22Rv1 (cell line): ENCODE results near the gene ZNF787.

Experiments
- CTCF ChIP-seq: fragments of 450-650 bp; IDR thresholded peaks from 2 replicates; pipeline ENCODE4 v1.5.1; 2017; ENCODE audit warnings: mild to moderate bottlenecking
- ZFX ChIP-seq: fragments of 450-650 bp; IDR thresholded peaks from 2 replicates; pipeline ENCODE4 v1.6.1; 2017; ENCODE audit warnings: antibody characterized with exemption, borderline replicate concordance

DNA sequence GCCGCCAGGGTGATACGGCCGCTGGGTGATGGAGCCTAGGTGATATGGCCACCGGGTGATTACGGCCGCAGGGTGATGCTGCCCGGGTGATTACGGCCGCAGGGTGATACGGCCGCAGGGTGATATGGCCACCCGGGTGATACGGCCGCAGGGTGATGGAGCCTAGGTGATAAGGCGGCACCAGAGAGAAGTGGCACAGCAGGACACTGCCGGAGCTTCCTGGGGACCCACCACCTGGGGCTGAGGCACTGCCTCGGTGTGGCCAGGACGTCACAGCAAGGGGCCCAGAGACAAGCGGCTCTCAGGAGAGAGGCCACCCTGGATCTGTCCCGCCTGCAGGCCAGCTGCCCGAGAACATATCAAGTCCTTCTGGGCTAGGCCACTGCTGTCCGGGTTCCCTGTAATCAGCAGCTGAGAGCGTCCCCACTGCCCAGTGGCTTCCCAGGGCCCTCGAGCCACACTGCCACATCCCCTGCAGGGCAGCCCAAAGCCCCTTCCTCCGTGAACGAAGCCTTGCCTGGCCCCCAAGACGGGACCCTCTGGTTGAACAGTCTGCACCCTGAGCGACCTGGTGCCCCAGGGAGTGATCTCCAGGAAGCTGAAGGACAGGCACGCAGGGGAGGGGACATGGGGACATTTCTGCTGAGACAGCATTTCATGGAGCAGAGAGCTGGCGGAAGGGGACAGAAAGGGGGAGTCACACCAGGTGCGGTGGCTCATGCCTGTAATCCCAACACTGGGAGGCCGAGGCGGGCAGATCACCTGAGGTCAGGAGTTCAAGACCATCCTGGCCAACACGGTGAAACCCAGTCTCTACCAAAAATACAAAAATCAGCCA is 22.1 kb downstream of the ZNF787 start:
- no peak for TF ChIP-seq CTCF
- no peak for TF ChIP-seq ZFX
